Mucosa of descending colon (tissue), 3 donors: ENCODE data around the gene RABAC1. TPM values are rescaled to one million over a fixed set of nuclear protein-coding genes. Genes with fewer than 3 reads are reported as not detected.

Experiments
- ATAC-seq: fragments of 200-7000 bp; cut with Tn5 transposase; one replicate; pipeline ENCODE4 v1.9.1; 2020; ENCODE audit warnings: mild to moderate bottlenecking, moderate library complexity
- DNase-seq, 3 donors: peaks; one replicate each; pipeline ENCODE4 v3.0.0-alpha.2; 2020
- H3K36me3 ChIP-seq: fragments of 200-600 bp; one replicate; pipeline ENCODE4 v1.8.0; 2021; ENCODE audit warnings: low read depth, mild to moderate bottlenecking
- H3K4me1 ChIP-seq: fragments of 200-600 bp; one replicate; pipeline ENCODE4 v1.8.0; 2021; ENCODE audit warnings: low read depth, mild to moderate bottlenecking
- H3K4me3 ChIP-seq: fragments of 200-600 bp; one replicate; pipeline ENCODE4 v1.8.0; 2021; ENCODE audit warnings: mild to moderate bottlenecking
- H3K9me3 ChIP-seq: fragments of 200-600 bp; one replicate; pipeline ENCODE4 v1.8.0; 2021; ENCODE audit warnings: mild to moderate bottlenecking
- CTCF ChIP-seq: fragments of 200-600 bp; IDR thresholded peaks from one replicate; pipeline ENCODE4 v1.8.0; 2022; ENCODE audit warnings: antibody characterized with exemption, mild to moderate bottlenecking
- intact Hi-C, 2 donors: fragments of 100-400 bp; cut with DNase I in 1 of 2; cut with micrococcal nuclease in 1 of 2; formaldehyde crosslinking; loops; one replicate each; pipeline versions ENCODE4 v1.11.0 to v1.11.1; 2022; cut with DNase I, micrococcal nuclease
- total RNA-seq, 3 donors: library from RNA; stranded (reverse); fragmentation: NEBNext Ultra II Directional in 2 of 3; extraction: Animal tissue kit (Norgen Biotek cat#: 25700) in 2 of 3; gene quantifications; one replicate each; pipeline versions ENCODE4 v1.2.1 to v1.2.4, GENCODE V29; 2021 to 2023
- donor health status: DM: no; HTN: no; CAD: no; lungs with moderate emphysema.
- donor health status: DM: no; HTN: no; CAD: no.
- donor health status: DM: no; HTN: yes; CAD: no.

RABAC1 gene
- total RNA-seq, 3 donors from 2014 or later: 150 to 160 (median 152) TPM

- Histone ChIP-seq H3K9me3 (no peaks in the 10 kb centered on the region), H3K4me3 (no peak overlapping the region), H3K4me1 (no peaks in the 10 kb centered on the region), H3K36me3 (no peaks in the 10 kb centered on the region)
- no peak for TF ChIP-seq CTCF
- ATAC-seq: no peak
- DNase-seq: no peak
- intact Hi-C loops: no loop called here
Measured at GRCh38 chr19:41920882-41921576, 38.1 kb downstream of the RABAC1 start.

- ATAC-seq: no peak
- H3K9me3 ChIP-seq: no peaks in the 10 kb centered on the region
- no peak for DNase-seq
- no peaks in the 10 kb centered on the region for H3K4me1 ChIP-seq
- TF ChIP-seq CTCF: no peak
- no peaks in the 10 kb centered on the region for H3K36me3 ChIP-seq
- intact Hi-C loops: no loop called here
- H3K4me3 ChIP-seq: no peak overlapping the region
Measured at GRCh38 chr19:41919948-41920712, 39.0 kb downstream of the RABAC1 start.

GRCh38 chr19:41918653-41919244, 40.4 kb downstream of the RABAC1 start:
- no peak for TF ChIP-seq CTCF
- H3K9me3 ChIP-seq: no peaks in the 10 kb centered on the region
- ATAC-seq (no peak), DNase-seq (no peak)
- no peak overlapping the region for H3K4me3 ChIP-seq
- H3K36me3 ChIP-seq: no peaks in the 10 kb centered on the region
- intact Hi-C loops: no loop called here
- no peaks in the 10 kb centered on the region for H3K4me1 ChIP-seq

- Histone ChIP-seq H3K36me3 (no peaks in the 10 kb centered on the region), H3K4me3 (no peak overlapping the region), H3K4me1 (peaks cover 3% of the 10 kb centered on the region), H3K9me3 (no peaks in the 10 kb centered on the region)
- DNase-seq (no peak), ATAC-seq (no peak)
- intact Hi-C loops: no loop called here
- no peak for TF ChIP-seq CTCF
Measured at GRCh38 chr19:41918095-41918494, 41.0 kb downstream of the RABAC1 start.

GRCh38 chr19:41917676-41918075, 41.4 kb downstream of the RABAC1 start:
- no peaks in the 10 kb centered on the region for H3K9me3 ChIP-seq
- TF ChIP-seq CTCF: no peak
- intact Hi-C loops: no loop called here
- H3K36me3 ChIP-seq: no peaks in the 10 kb centered on the region
- no peak overlapping the region for H3K4me3 ChIP-seq
- peaks cover 3% of the 10 kb centered on the region for H3K4me1 ChIP-seq
- no peak for ATAC-seq
- DNase-seq: no peak
